ENCODE measurements around the gene EIF5. TPM values are rescaled to one million over a fixed set of nuclear protein-coding genes. Genes with fewer than 3 reads are reported as not detected.

Gene EIF5
- total RNA-seq (2014; rRNA removed; shearing (Covaris generic)) = 352 and 383 TPM in 2 replicates

GRCh38 chr14:103333754-103334643 is at the start of gene EIF5:
EIF5 (plus strand) TSS chr14:103334237; CDS start chr14:103335861, 1,624 bp downstream.
- Histone ChIP-seq H3K9me3 (replicated peaks) (no peaks in the 10 kb centered on the region), H3K4me3 (peak within 1 kb of the TSS; percentile 100), H3K27me3 (no peaks in the 10 kb centered on the region), H3K4me1 (0 out of 2 replicates have a peak, but pooled peaks cover 6% of the 10 kb centered on the region), H3K36me3 (peaks cover 43% of the 10 kb centered on the region), H3K27ac (peak within 1 kb of the TSS; percentile 93)
- DNase-seq = peak; percentile 99

GRCh38 chr14:103284574-103285467 is 49.2 kb upstream of the EIF5 start:
- Histone ChIP-seq H3K36me3 (no peaks in the 10 kb centered on the region), H3K4me1 (no peaks in the 10 kb centered on the region), H3K4me3 (no peak overlapping the region), H3K9me3 (replicated peaks) (no peaks in the 10 kb centered on the region), H3K27me3 (no peaks in the 10 kb centered on the region), H3K27ac (no peak overlapping the region)
- no peak for DNase-seq

GRCh38 chr14:103286460-103286859 is 47.6 kb upstream of the EIF5 start:
- H3K27me3 ChIP-seq = no peaks in the 10 kb centered on the region
- DNase-seq = no peak
- H3K4me1 ChIP-seq = no peaks in the 10 kb centered on the region

GRCh38 chr14:103286968-103287850 is 46.8 kb upstream of the EIF5 start:
- H3K36me3 ChIP-seq = no peaks in the 10 kb centered on the region
- no peaks in the 10 kb centered on the region for H3K9me3 ChIP-seq (replicated peaks)
- no peak overlapping the region for H3K27ac ChIP-seq
- no peaks in the 10 kb centered on the region for H3K27me3 ChIP-seq
- DNase-seq = no peak
- H3K4me1 ChIP-seq = no peaks in the 10 kb centered on the region
- no peak overlapping the region for H3K4me3 ChIP-seq

More at GRCh38 chr14:103286460-103286859, 47.6 kb upstream of the EIF5 start:
- H3K9me3 ChIP-seq (replicated peaks) = no peaks in the 10 kb centered on the region
- no peak overlapping the region for H3K4me3 ChIP-seq
- no peak overlapping the region for H3K27ac ChIP-seq
- no peaks in the 10 kb centered on the region for H3K36me3 ChIP-seq

- Histone ChIP-seq H3K4me1 (no peaks in the 10 kb centered on the region), H3K9me3 (replicated peaks) (no peaks in the 10 kb centered on the region), H3K4me3 (no peak overlapping the region), H3K36me3 (no peaks in the 10 kb centered on the region), H3K27me3 (no peaks in the 10 kb centered on the region), H3K27ac (no peak overlapping the region)
- DNase-seq = no peak
These were observed 45.8 kb upstream of the EIF5 start for GRCh38 chr14:103288076-103288766.

GRCh38 chr14:103290056-103290455 is 44.0 kb upstream of the EIF5 start:
- Histone ChIP-seq H3K27ac (no peak overlapping the region), H3K36me3 (no peaks in the 10 kb centered on the region), H3K27me3 (no peaks in the 10 kb centered on the region), H3K4me3 (no peak overlapping the region), H3K9me3 (replicated peaks) (no peaks in the 10 kb centered on the region), H3K4me1 (no peaks in the 10 kb centered on the region)
- no peak for DNase-seq

- no peaks in the 10 kb centered on the region for H3K36me3 ChIP-seq
- DNase-seq = no peak
- H3K27ac ChIP-seq = no peak overlapping the region
- H3K4me3 ChIP-seq = no peak overlapping the region
- no peaks in the 10 kb centered on the region for H3K4me1 ChIP-seq
- no peaks in the 10 kb centered on the region for H3K27me3 ChIP-seq
- no peaks in the 10 kb centered on the region for H3K9me3 ChIP-seq (replicated peaks)
These were observed 43.5 kb upstream of the EIF5 start for GRCh38 chr14:103290494-103290893.

GRCh38 chr14:103290961-103291360 is 43.1 kb upstream of the EIF5 start:
- H3K27me3 ChIP-seq = no peaks in the 10 kb centered on the region
- no peaks in the 10 kb centered on the region for H3K9me3 ChIP-seq (replicated peaks)
- DNase-seq = no peak
- no peaks in the 10 kb centered on the region for H3K36me3 ChIP-seq
- H3K4me1 ChIP-seq = no peaks in the 10 kb centered on the region
- no peak overlapping the region for H3K4me3 ChIP-seq
- no peak overlapping the region for H3K27ac ChIP-seq

- Histone ChIP-seq H3K27me3 (peaks cover 6% of the 10 kb centered on the region; the same call in 1 of the 2 replicates), H3K4me1 (no peaks in the 10 kb centered on the region), H3K9me3 (replicated peaks) (no peaks in the 10 kb centered on the region), H3K36me3 (no peaks in the 10 kb centered on the region), H3K4me3 (no peak overlapping the region), H3K27ac (no peak overlapping the region)
- peak; percentile 65 to 88 for DNase-seq
These were observed 41.3 kb upstream of the EIF5 start for GRCh38 chr14:103292426-103293374.

GRCh38 chr14:103293465-103293864 is 40.6 kb upstream of the EIF5 start:
- H3K27ac ChIP-seq = no peak overlapping the region
- no peak overlapping the region for H3K4me3 ChIP-seq
- no peak for DNase-seq
- peaks cover 8% of the 10 kb centered on the region; the same call in 1 of the 2 replicates for H3K27me3 ChIP-seq
- no peaks in the 10 kb centered on the region for H3K4me1 ChIP-seq
- no peaks in the 10 kb centered on the region for H3K9me3 ChIP-seq (replicated peaks)
- H3K36me3 ChIP-seq = no peaks in the 10 kb centered on the region

- Histone ChIP-seq H3K4me3 (no peak overlapping the region), H3K36me3 (no peaks in the 10 kb centered on the region), H3K27ac (no peak overlapping the region), H3K4me1 (no peaks in the 10 kb centered on the region), H3K27me3 (peaks cover 8% of the 10 kb centered on the region; the same call in 1 of the 2 replicates), H3K9me3 (replicated peaks) (no peaks in the 10 kb centered on the region)
- DNase-seq = no peak
These were observed 39.9 kb upstream of the EIF5 start for GRCh38 chr14:103294091-103294490.

- no peak for DNase-seq
These were observed 38.0 kb upstream of the EIF5 start for GRCh38 chr14:103296007-103296406.

GRCh38 chr14:103296987-103297386 is 37.0 kb upstream of the EIF5 start:
- H3K36me3 ChIP-seq = no peaks in the 10 kb centered on the region
- no peak for DNase-seq
- no peak overlapping the region for H3K4me3 ChIP-seq
- H3K27me3 ChIP-seq = peaks cover 8% of the 10 kb centered on the region; the same call in 1 of the 2 replicates
- H3K4me1 ChIP-seq = no peaks in the 10 kb centered on the region
- H3K27ac ChIP-seq = no peak overlapping the region
- no peaks in the 10 kb centered on the region for H3K9me3 ChIP-seq (replicated peaks)

More at GRCh38 chr14:103296007-103296406, 38.0 kb upstream of the EIF5 start:
- Histone ChIP-seq H3K9me3 (replicated peaks) (no peaks in the 10 kb centered on the region), H3K27me3 (peaks cover 8% of the 10 kb centered on the region; the same call in 1 of the 2 replicates), H3K4me1 (no peaks in the 10 kb centered on the region), H3K36me3 (no peaks in the 10 kb centered on the region), H3K4me3 (no peak overlapping the region), H3K27ac (no peak overlapping the region)
